Transverse colon (tissue), 3 donors: ENCODE results near the gene SPTBN5.

ENCODE experiments used
- CTCF ChIP-seq, 5 experiments: fragments of 200-600 bp in 3 of 5; fragments of 450-650 bp in 2 of 5; sonication (generic) in 3 of 5; IDR thresholded peaks; 1 replicate in 2 of 5; 2 replicates in 3 of 5; pipeline ENCODE4 v1.5.1; 2016 to 2017; ENCODE audit warnings: antibody characterized with exemption in 5 of 5, inconsistent platforms in 3 of 5, mild to moderate bottlenecking in 2 of 5, moderate library complexity in 1 of 5
- EP300 ChIP-seq: sonication (generic); formaldehyde crosslinking; IDR thresholded peaks from one replicate; pipeline ENCODE4 v1.6.1; 2017; ENCODE audit warnings: antibody characterized with exemption, low read depth

GRCh38 chr15:41870689-41871081 lies 23.2 kb downstream of the SPTBN5 start:
- TF ChIP-seq CTCF (IDR thresholded peaks at IDR 0.05) (no peak), EP300 (no peak)
